C4-2B (cell line): ENCODE measurements around the gene LPP.

Source experiments
- ZFX ChIP-seq: fragments of 450-650 bp; IDR thresholded peaks from 2 replicates; pipeline ENCODE4 v1.6.1; 2017
- TF ChIP-seq, protein P1 (sequence below): fragments of 450-650 bp; conservative IDR thresholded peaks from 2 replicates; pipeline ENCODE4 v1.5.1; 2017; ENCODE audit warnings: mild to moderate bottlenecking

- TF ChIP-seq, protein P1, sequence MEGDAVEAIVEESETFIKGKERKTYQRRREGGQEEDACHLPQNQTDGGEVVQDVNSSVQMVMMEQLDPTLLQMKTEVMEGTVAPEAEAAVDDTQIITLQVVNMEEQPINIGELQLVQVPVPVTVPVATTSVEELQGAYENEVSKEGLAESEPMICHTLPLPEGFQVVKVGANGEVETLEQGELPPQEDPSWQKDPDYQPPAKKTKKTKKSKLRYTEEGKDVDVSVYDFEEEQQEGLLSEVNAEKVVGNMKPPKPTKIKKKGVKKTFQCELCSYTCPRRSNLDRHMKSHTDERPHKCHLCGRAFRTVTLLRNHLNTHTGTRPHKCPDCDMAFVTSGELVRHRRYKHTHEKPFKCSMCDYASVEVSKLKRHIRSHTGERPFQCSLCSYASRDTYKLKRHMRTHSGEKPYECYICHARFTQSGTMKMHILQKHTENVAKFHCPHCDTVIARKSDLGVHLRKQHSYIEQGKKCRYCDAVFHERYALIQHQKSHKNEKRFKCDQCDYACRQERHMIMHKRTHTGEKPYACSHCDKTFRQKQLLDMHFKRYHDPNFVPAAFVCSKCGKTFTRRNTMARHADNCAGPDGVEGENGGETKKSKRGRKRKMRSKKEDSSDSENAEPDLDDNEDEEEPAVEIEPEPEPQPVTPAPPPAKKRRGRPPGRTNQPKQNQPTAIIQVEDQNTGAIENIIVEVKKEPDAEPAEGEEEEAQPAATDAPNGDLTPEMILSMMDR = no peak
- TF ChIP-seq ZFX = no peak
Observed at GRCh38 chr3:188760408-188760807, 606.5 kb downstream of the LPP start.
